ENCODE data around the gene PITHD1.
"Not testable (repeated sequence)": the region's sequence is repeated elsewhere in the genome, so short reads cannot be mapped to it uniquely, and the experiment has no call there.

PITHD1 gene

GRCh38 chr1:23825762-23826522 is 47.7 kb downstream of the PITHD1 start:
- DNase-seq (ENCODE audit: low spot score) = no peak

GRCh38 chr1:23826590-23826989 is 48.4 kb downstream of the PITHD1 start:
- DNase-seq (ENCODE audit: low spot score) = not testable (repeated sequence)

GRCh38 chr1:23827717-23828116 is 49.5 kb downstream of the PITHD1 start:
- DNase-seq (ENCODE audit: low spot score) = no peak

- not testable (repeated sequence) for DNase-seq (ENCODE audit: low spot score)
These were observed 55.9 kb downstream of the PITHD1 start for GRCh38 chr1:23834156-23834555.

- DNase-seq (ENCODE audit: low spot score) = no peak
These were observed 57.8 kb downstream of the PITHD1 start for GRCh38 chr1:23836037-23836436.
